Measurements from ENCODE around the gene EMP1. TPM values are rescaled to one million over a fixed set of nuclear protein-coding genes. Genes with fewer than 3 reads are reported as not detected.

Gene EMP1
- total and polyA plus RNA-seq, 4 donors = 67.5 to 348 (median 167) TPM

- Histone ChIP-seq H3K36me3 (ENCODE audit: control insufficient read depth in 4 of 4, insufficient read depth in 4 of 4, low read length in 4 of 4) (no peaks in the 10 kb centered on the region), H3K27ac (ENCODE audit: low read depth in 1 of 2, low read length in 1 of 2) (no peak overlapping the region), H3K4me3 (no peak overlapping the region), H3K27me3 (ENCODE audit: control insufficient read depth in 3 of 3, insufficient read depth in 3 of 3, low read length in 2 of 3) (no peaks in the 10 kb centered on the region), H3K9ac (ENCODE audit: insufficient read depth in 1 of 2, low read length in 2 of 2) (no peak overlapping the region), H3K4me1 (ENCODE audit: control insufficient read depth in 5 of 5, insufficient read depth in 5 of 5, low read length in 5 of 5) (peaks cover 0 to 7% (median 2%) of the 10 kb centered on the region in 5 donors), H3K9me3 (ENCODE audit: control insufficient read depth in 4 of 4, insufficient read depth in 3 of 4, low read length in 3 of 4) (peaks cover 0 to 6% (median 2%) of the 10 kb centered on the region in 4 donors)
- 97 to 98% methylated on average over 4 of the region's 4 CpGs for WGBS, 2 donors
- no peak for DNase-seq
- ATAC-seq (ENCODE audit: insufficient read depth, low FRiP score) = no peak
- TF ChIP-seq, protein P1, sequence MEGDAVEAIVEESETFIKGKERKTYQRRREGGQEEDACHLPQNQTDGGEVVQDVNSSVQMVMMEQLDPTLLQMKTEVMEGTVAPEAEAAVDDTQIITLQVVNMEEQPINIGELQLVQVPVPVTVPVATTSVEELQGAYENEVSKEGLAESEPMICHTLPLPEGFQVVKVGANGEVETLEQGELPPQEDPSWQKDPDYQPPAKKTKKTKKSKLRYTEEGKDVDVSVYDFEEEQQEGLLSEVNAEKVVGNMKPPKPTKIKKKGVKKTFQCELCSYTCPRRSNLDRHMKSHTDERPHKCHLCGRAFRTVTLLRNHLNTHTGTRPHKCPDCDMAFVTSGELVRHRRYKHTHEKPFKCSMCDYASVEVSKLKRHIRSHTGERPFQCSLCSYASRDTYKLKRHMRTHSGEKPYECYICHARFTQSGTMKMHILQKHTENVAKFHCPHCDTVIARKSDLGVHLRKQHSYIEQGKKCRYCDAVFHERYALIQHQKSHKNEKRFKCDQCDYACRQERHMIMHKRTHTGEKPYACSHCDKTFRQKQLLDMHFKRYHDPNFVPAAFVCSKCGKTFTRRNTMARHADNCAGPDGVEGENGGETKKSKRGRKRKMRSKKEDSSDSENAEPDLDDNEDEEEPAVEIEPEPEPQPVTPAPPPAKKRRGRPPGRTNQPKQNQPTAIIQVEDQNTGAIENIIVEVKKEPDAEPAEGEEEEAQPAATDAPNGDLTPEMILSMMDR (IDR thresholded peaks at IDR 0.05; ENCODE audit: control extremely low read depth, extremely low read depth) = no peak
Observed at GRCh38 chr12:13162904-13163303, 33.6 kb upstream of the EMP1 start.

GRCh38 chr12:13163868-13164635 is 32.5 kb upstream of the EMP1 start:
- H3K4me1 ChIP-seq (ENCODE audit: control insufficient read depth in 5 of 5, insufficient read depth in 5 of 5, low read length in 5 of 5) = peaks cover 0 to 7% (median 2%) of the 10 kb centered on the region in 5 donors
- H3K36me3 ChIP-seq (ENCODE audit: control insufficient read depth in 4 of 4, insufficient read depth in 4 of 4, low read length in 4 of 4) = no peaks in the 10 kb centered on the region
- H3K27me3 ChIP-seq (ENCODE audit: control insufficient read depth in 3 of 3, insufficient read depth in 3 of 3, low read length in 2 of 3) = no peaks in the 10 kb centered on the region
- no peak for DNase-seq
- TF ChIP-seq, protein P1 (IDR thresholded peaks at IDR 0.05; ENCODE audit: control extremely low read depth, extremely low read depth) = no peak
- H3K27ac ChIP-seq (ENCODE audit: low read depth in 1 of 2, low read length in 1 of 2) = no peak overlapping the region
- ATAC-seq (ENCODE audit: insufficient read depth, low FRiP score) = no peak
- peaks cover 0 to 6% (median 3%) of the 10 kb centered on the region in 4 donors for H3K9me3 ChIP-seq (ENCODE audit: control insufficient read depth in 4 of 4, insufficient read depth in 3 of 4, low read length in 3 of 4)
- no peak overlapping the region for H3K4me3 ChIP-seq
- WGBS, 2 donors = 88 to 93% methylated on average over 8 of the region's 8 CpGs
- H3K9ac ChIP-seq (ENCODE audit: insufficient read depth in 1 of 2, low read length in 2 of 2) = no peak overlapping the region

DNA sequence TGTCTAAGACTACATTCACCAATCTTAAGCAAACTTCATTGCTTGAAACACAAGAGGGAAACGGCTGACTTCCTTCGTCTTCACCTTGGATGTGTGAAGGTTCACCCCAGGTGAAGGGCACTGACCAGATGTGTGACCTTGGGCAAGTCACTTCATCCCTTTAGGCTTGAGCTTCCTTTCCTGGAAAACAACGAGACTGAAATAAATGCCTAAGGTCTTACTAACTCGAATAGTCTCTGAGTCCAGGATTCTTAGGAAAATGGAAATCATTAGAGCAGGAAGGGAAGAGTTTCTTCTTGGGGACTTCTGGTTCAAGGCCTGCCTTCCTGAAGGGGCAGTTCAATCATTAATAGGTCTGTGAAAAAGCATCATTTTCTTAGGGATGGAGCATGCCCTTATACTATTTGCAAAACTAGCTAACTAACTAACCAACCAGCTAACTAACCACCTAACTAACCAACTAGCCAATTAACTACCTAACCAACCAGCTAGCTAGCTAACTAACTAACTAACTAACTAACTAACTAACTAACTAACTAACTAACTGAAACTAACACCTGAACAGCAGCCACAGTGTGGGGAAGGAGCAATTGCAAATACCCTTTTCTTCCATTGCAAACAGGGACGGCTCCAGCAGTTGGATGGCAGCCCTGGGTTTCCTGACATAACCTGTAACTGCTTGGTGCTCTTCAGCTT is 31.5 kb upstream of the EMP1 start:
- H3K36me3 ChIP-seq (ENCODE audit: control insufficient read depth in 4 of 4, insufficient read depth in 4 of 4, low read length in 4 of 4) = no peaks in the 10 kb centered on the region
- peaks cover 0 to 6% (median 3%) of the 10 kb centered on the region in 4 donors for H3K9me3 ChIP-seq (ENCODE audit: control insufficient read depth in 4 of 4, insufficient read depth in 3 of 4, low read length in 3 of 4)
- H3K4me3 ChIP-seq = no peak overlapping the region
- no peaks in the 10 kb centered on the region for H3K27me3 ChIP-seq (ENCODE audit: control insufficient read depth in 3 of 3, insufficient read depth in 3 of 3, low read length in 2 of 3)
- H3K27ac ChIP-seq (ENCODE audit: low read depth in 1 of 2, low read length in 1 of 2) = peak overlapping the region in 1 of 2 donors; percentile 81
- DNase-seq (no peak), ATAC-seq (ENCODE audit: insufficient read depth, low FRiP score) (no peak)
- no peak overlapping the region for H3K9ac ChIP-seq (ENCODE audit: insufficient read depth in 1 of 2, low read length in 2 of 2)
- H3K4me1 ChIP-seq (ENCODE audit: control insufficient read depth in 5 of 5, insufficient read depth in 5 of 5, low read length in 5 of 5) = peaks cover 0 to 7% (median 2%) of the 10 kb centered on the region in 5 donors
- TF ChIP-seq, protein P1 (IDR thresholded peaks at IDR 0.05; ENCODE audit: control extremely low read depth, extremely low read depth) = no peak
- WGBS, 2 donors = 61 to 64% methylated on average over 5 of the region's 5 CpGs
